CD4-positive, alpha-beta T cell treated with Interleukin-1 beta for 1 hour (primary cell): ENCODE data around the gene ERMARD.
A peak's percentile ranks its signal among the peaks of the same experiment; 100 is the strongest.

Source experiments
- DNase-seq, 2 donors: peaks; one replicate each; pipeline ENCODE4 v3.0.0-alpha.2; 2020 to 2022

The ERMARD gene

GRCh38 chr6:169738204-169738975 is 13.0 kb upstream of the ERMARD start:
- DNase-seq: no peak

- DNase-seq: no peak
These were observed 12.4 kb upstream of the ERMARD start for GRCh38 chr6:169738976-169739529.

GRCh38 chr6:169741344-169741743 is 10.1 kb upstream of the ERMARD start:
- no peak for DNase-seq

- DNase-seq: no peak
These were observed 6.0 kb upstream of the ERMARD start for GRCh38 chr6:169745405-169745804.

- no peak for DNase-seq
These were observed 4.9 kb upstream of the ERMARD start for GRCh38 chr6:169746556-169746955.

GRCh38 chr6:169752074-169752623 is 727 bp downstream of the ERMARD start:
- no peak for DNase-seq

GRCh38 chr6:169755162-169755561 is 3.7 kb downstream of the ERMARD start:
- DNase-seq: no peak

GRCh38 chr6:169763308-169763707 is 11.9 kb downstream of the ERMARD start:
- DNase-seq: no peak

- DNase-seq: no peak
These were observed 12.5 kb downstream of the ERMARD start for GRCh38 chr6:169763881-169764280.

GRCh38 chr6:169765789-169766188 is 14.4 kb downstream of the ERMARD start:
- peak in 1 of 2 donors; percentile 7 for DNase-seq

- no peak for DNase-seq
These were observed 14.8 kb downstream of the ERMARD start for GRCh38 chr6:169766232-169766631.

- DNase-seq: no peak
These were observed 15.7 kb downstream of the ERMARD start for GRCh38 chr6:169766921-169767736.

GRCh38 chr6:169774347-169774746 is 22.9 kb downstream of the ERMARD start:
- no peak for DNase-seq

- DNase-seq: no peak
These were observed 23.9 kb downstream of the ERMARD start for GRCh38 chr6:169775321-169775720.

- DNase-seq: no peak
These were observed 25.0 kb downstream of the ERMARD start for GRCh38 chr6:169776379-169776778.

GRCh38 chr6:169777896-169778295 is 26.5 kb downstream of the ERMARD start:
- no peak for DNase-seq

- DNase-seq: no peak
These were observed 27.2 kb downstream of the ERMARD start for GRCh38 chr6:169778646-169779045.

- DNase-seq: no peak
These were observed 27.8 kb downstream of the ERMARD start for GRCh38 chr6:169779092-169779815.

GRCh38 chr6:169779896-169780295 is 28.5 kb downstream of the ERMARD start:
- no peak for DNase-seq

- DNase-seq: no peak
These were observed 29.2 kb downstream of the ERMARD start for GRCh38 chr6:169780571-169781091.

GRCh38 chr6:169782966-169783365 is 31.5 kb downstream of the ERMARD start:
- no peak for DNase-seq

GRCh38 chr6:169783401-169783800 is 32.0 kb downstream of the ERMARD start:
- no peak for DNase-seq
